Measurements from ENCODE around the gene STAP1. TPM values are rescaled to one million over a fixed set of nuclear protein-coding genes. Genes with fewer than 3 reads are reported as not detected.

STAP1 gene
- total and polyA plus RNA-seq, 10 of the 15 experiments (the other 5 are each of a cell fraction or from before 2014, with no cell fraction given), result 4.6 to 19.4 (median 9.4) TPM

- TF ChIP-seq RELB (IDR thresholded peaks at IDR 0.05; ENCODE audit: low read depth) (no peak), ZBTB4 (CRISPR knock-in tag; IDR thresholded peaks at IDR 0.05) (no peak), SPI1 (IDR thresholded peaks at IDR 0.05; ENCODE audit: borderline replicate concordance, insufficient read depth, low read depth, low read length) (no peak), PML (IDR thresholded peaks at IDR 0.05; ENCODE audit: low read length) (no peak), ZSCAN29 (IDR thresholded peaks at IDR 0.05) (no peak), TBL1XR1 (IDR thresholded peaks at IDR 0.05; ENCODE audit: low read depth, low read length) (no peak), CEBPZ (IDR thresholded peaks at IDR 0.05; ENCODE audit: low read depth, low read length) (no peak), RCOR1 (conservative IDR thresholded peaks at IDR 0.05; ENCODE audit: low read depth, low read length) (no peak), POLR2AphosphoS2 (IDR thresholded peaks at IDR 0.05; ENCODE audit: low read depth, low read length) (no peak), NR2C1 (IDR thresholded peaks at IDR 0.05) (no peak), SMAD1 (IDR thresholded peaks at IDR 0.05; ENCODE audit: low read depth, partially characterized antibody) (no peak), SIX5 (IDR thresholded peaks at IDR 0.05; ENCODE audit: low read depth, low read length, severe bottlenecking) (no peak), YY1 (IDR thresholded peaks at IDR 0.05; ENCODE audit: low read depth, low read length) (no peak)
Measured at GRCh38 chr4:67520141-67520540, 38.4 kb upstream of the STAP1 start (continued).

Measured in GM12878 (cell line).